GM13976 (cell line): ENCODE data around the gene ACTL8.

ENCODE experiments used
- DNase-seq: peaks from one replicate; pipeline ENCODE4 v3.0.0; 2012; ENCODE audit warnings: low spot score
- CTCF ChIP-seq: IDR thresholded peaks from 2 replicates; pipeline ENCODE4 v1.5.1; 2012; ENCODE audit warnings: borderline replicate concordance, mild to moderate bottlenecking; ENCODE audit not compliant: insufficient read depth; ENCODE audit errors: extremely low read depth, missing control alignments, control extremely low read depth
- in situ Hi-C: fragments of 300-500 bp; cut with MboI; formaldehyde crosslinking; loops from one replicate; pipeline ENCODE4 v1.12.0; 2022; ENCODE audit warnings: low sequenced_read_pairs, mixed read lengths, inconsistent platforms; ENCODE audit not compliant: unreplicated experiment

The ACTL8 gene

DNA sequence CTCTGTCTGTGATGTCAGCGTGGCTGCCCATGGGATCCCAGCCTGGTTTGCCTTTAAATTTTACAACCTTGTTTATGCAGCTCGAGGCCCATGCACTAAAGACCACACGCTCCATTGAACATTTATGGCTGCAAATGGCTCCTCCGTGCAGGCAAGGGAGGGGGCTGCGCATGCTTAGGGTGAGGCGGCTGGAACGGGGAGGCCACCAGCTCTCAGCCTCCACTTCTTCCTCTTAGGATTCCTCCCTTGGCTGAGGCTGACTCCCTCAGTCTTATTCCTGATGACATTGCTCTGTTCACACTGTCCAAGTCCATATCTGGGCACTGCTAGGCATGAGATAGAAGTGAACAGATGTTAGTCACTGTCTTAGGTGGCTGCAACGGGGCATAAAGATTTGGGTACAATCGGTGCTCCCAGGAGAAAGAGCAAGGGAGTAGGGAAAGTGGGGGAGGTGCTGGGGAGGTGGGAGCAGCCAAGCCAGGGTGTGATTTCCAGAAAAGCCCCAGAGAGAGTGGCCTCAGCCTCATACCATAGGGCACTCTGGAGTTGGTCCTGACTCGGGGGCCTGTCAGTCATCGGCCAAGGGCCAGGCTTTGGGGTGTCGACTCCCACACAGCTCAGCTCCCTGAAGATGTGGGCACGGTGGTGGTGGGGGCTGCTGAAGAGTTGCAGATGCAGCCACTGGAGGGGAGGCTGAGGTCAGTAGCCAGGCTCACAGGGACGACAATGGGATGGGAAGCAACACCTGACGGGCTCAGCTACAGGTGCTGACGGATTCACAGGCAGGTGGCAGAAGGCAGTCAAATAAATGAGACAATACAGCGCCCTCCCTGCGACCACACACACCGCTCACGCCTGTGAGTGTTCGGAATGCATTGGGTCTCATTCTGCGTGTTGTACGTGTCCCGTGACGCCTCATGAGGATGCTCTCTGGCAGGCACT, 37.3 kb upstream of the ACTL8 start:
- no peak for DNase-seq
- TF ChIP-seq CTCF = no peak
- in situ Hi-C loops = no loop called here

GRCh38 chr1:17719874-17720273, 35.3 kb upstream of the ACTL8 start:
- in situ Hi-C loops = no loop called here
- TF ChIP-seq CTCF = no peak
- no peak for DNase-seq

DNA sequence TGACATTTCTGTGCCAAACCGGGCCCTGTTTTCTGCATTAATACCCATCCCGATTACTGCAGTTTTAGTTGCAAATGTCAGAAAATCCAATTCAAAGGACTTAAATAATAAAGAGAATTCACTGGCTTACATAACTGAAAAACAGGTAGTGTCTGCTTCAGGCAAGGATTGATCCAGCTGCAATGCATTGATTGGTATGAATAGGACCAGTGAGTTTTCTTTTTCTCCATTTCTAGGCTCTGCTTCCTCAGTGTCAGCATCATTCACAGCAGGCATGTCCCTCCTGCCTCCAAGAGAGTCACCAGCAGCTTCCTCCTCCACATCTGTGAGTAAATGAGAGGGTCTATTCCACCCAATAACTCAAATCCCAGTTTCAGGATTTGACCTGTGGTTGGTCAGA, 33.7 kb upstream of the ACTL8 start:
- TF ChIP-seq CTCF = no peak
- in situ Hi-C loops = no loop called here
- no peak for DNase-seq

DNA sequence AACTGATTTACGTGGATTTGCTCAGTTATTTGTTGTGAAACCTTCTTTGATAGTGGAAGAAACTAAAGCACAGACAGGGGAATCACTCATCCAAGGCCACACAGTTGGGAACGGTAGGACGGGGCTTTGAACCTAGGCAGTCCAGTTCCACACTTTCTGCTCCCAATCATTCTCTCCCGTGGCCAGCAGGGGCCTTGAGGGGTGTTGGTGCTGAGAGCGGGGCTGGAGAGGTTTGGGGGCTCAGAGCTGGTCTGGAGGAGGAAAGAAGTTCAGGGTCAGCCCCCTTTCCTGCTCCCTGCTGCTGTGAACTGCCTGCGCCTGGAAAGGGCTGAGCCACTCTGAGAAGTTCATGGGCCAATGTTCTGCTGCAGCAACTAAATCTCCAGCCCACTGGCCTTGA, 31.4 kb upstream of the ACTL8 start:
- in situ Hi-C loops = no loop called here
- no peak for DNase-seq
- TF ChIP-seq CTCF = no peak

GRCh38 chr1:17724150-17724549, 31.0 kb upstream of the ACTL8 start:
- in situ Hi-C loops = no loop called here
- no peak for DNase-seq
- no peak for TF ChIP-seq CTCF

- in situ Hi-C loops = no loop called here
- no peak for DNase-seq
- TF ChIP-seq CTCF = no peak
These were observed 29.9 kb upstream of the ACTL8 start for GRCh38 chr1:17725084-17725719.
